ACC112 (cell line): ENCODE measurements around the gene LIMCH1.

Experiments used
- H2AFZ ChIP-seq: fragments of 200-600 bp; sonication (generic); one replicate; pipeline ENCODE4 v1.6.0; 2017; ENCODE audit warnings: antibody characterized with exemption, low read length; ENCODE audit not compliant: unreplicated experiment
- H3K27ac ChIP-seq: fragments of 200-600 bp; sonication (generic); 2 replicates; pipeline ENCODE4 v1.5.1; 2014; ENCODE audit warnings: low read depth, mild to moderate bottlenecking, antibody characterized with exemption, low read length, moderate library complexity
- H3K27me3 ChIP-seq: fragments of 200-600 bp; sonication (generic); 2 replicates; pipeline ENCODE4 v1.6.1; 2014; ENCODE audit warnings: mild to moderate bottlenecking, antibody characterized with exemption, low read length, moderate library complexity, mixed read lengths; ENCODE audit not compliant: insufficient read depth
- H3K36me3 ChIP-seq: fragments of 200-600 bp; sonication (generic); 2 replicates; pipeline ENCODE4 v1.6.1; 2016; ENCODE audit warnings: mild to moderate bottlenecking, antibody characterized with exemption, low read length, moderate library complexity, mixed read lengths; ENCODE audit not compliant: insufficient read depth
- H3K4me1 ChIP-seq: fragments of 200-600 bp; sonication (generic); one replicate; pipeline ENCODE4 v1.6.1; 2016; ENCODE audit warnings: low read length, mixed read lengths; ENCODE audit not compliant: insufficient read depth, unreplicated experiment, control insufficient read depth
- H3K4me3 ChIP-seq: fragments of 200-600 bp; sonication (generic); 2 replicates; pipeline ENCODE4 v1.5.1; 2014; ENCODE audit warnings: mild to moderate bottlenecking, low read depth, low read length
- H3K79me2 ChIP-seq: fragments of 200-600 bp; sonication (generic); one replicate; pipeline ENCODE4 v1.6.0; 2016; ENCODE audit warnings: low read length; ENCODE audit not compliant: control insufficient read depth, unreplicated experiment, insufficient read depth

The LIMCH1 gene

DNA sequence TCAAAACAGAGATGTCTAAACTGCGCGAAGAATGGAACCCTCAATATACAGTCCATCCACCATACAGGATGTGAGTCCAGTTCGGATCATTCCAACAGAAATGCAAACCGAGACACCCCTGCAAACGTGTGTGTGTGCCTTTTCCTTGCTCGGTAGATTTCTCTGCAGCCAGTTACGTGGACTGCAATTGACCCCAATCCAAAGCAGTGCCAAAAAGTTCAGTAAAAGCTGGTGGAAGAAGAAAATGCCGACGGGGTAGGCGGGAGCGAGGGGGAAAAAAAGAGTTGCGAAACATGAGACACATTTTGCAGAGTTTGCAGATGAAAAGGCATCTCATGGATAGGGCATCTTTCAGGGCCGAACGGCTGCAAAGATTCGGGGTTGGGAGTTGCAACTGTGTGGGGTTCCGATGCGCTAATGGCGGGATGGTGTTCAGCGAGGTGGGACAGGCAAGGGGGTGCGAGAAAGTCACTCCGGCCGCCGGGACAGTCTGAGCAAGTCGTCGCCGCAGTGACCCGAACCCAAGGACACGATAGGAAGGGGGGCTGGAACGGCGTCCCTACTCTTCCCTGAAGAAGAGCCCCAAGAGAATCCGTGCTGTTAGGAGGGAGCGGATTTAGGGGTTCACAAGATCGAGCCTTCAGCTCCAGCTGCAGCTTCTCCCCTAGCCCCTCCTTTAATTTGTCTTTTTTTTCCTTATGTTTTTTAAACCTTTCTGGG is 206.8 kb downstream of the LIMCH1 start:
- no peak overlapping the region for H3K4me3 ChIP-seq
- H3K27me3 ChIP-seq = peaks cover 89% of the 10 kb centered on the region
- no peak overlapping the region for H2AFZ ChIP-seq
- no peaks in the 10 kb centered on the region for H3K36me3 ChIP-seq
- H3K27ac ChIP-seq = no peak overlapping the region
- no peaks in the 10 kb centered on the region for H3K4me1 ChIP-seq
- H3K79me2 ChIP-seq = no peaks in the 10 kb centered on the region

GRCh38 chr4:41745292-41746024 is 207.5 kb downstream of the LIMCH1 start:
- no peak overlapping the region for H3K27ac ChIP-seq
- H3K79me2 ChIP-seq = no peaks in the 10 kb centered on the region
- no peaks in the 10 kb centered on the region for H3K36me3 ChIP-seq
- no peak overlapping the region for H3K4me3 ChIP-seq
- peaks cover 89% of the 10 kb centered on the region for H3K27me3 ChIP-seq
- H2AFZ ChIP-seq = no peak overlapping the region
- H3K4me1 ChIP-seq = no peaks in the 10 kb centered on the region

GRCh38 chr4:41746025-41746439 is 208.1 kb downstream of the LIMCH1 start:
- H3K36me3 ChIP-seq = no peaks in the 10 kb centered on the region
- no peak overlapping the region for H2AFZ ChIP-seq
- H3K79me2 ChIP-seq = no peaks in the 10 kb centered on the region
- H3K4me1 ChIP-seq = no peaks in the 10 kb centered on the region
- no peak overlapping the region for H3K27ac ChIP-seq
- peaks cover 90% of the 10 kb centered on the region for H3K27me3 ChIP-seq
- H3K4me3 ChIP-seq = no peak overlapping the region

GRCh38 chr4:41746440-41747229 is 208.7 kb downstream of the LIMCH1 start:
- Histone ChIP-seq H2AFZ (no peak overlapping the region), H3K79me2 (no peaks in the 10 kb centered on the region), H3K27ac (no peak overlapping the region), H3K4me3 (no peak overlapping the region), H3K27me3 (peaks cover 91% of the 10 kb centered on the region), H3K36me3 (no peaks in the 10 kb centered on the region), H3K4me1 (no peaks in the 10 kb centered on the region)

GRCh38 chr4:41747230-41748055 is 209.5 kb downstream of the LIMCH1 start:
- H3K27me3 ChIP-seq = peaks cover 98% of the 10 kb centered on the region
- no peaks in the 10 kb centered on the region for H3K36me3 ChIP-seq
- no peak overlapping the region for H3K4me3 ChIP-seq
- no peaks in the 10 kb centered on the region for H3K79me2 ChIP-seq
- no peak overlapping the region for H2AFZ ChIP-seq
- no peaks in the 10 kb centered on the region for H3K4me1 ChIP-seq
- H3K27ac ChIP-seq = no peak overlapping the region

DNA sequence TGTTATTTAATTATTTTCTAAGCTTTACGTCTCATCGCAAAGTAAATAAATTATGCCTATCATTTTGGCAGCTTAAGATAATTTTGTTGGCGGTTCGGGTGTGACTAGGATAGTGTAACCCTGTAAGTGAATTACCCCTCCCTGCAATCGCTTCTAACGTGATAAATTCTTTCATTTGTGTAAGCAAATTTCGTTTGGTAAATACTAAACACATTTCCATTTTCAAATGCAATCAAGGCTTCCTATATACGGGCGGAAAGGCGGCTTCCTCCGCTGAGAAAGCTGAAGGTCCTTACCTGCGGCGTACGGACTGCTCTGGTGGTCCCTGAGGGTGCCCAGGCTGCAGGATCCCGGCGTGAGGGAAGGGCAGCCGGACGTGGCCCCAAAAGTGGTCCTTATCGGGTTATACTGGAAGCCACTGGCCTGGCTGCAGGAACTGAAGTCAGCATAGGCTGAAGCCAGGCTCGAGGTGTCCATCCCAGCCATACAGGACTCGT is 210.2 kb downstream of the LIMCH1 start:
- Histone ChIP-seq H3K27me3 (peaks cover 99% of the 10 kb centered on the region), H3K79me2 (no peaks in the 10 kb centered on the region), H2AFZ (no peak overlapping the region), H3K27ac (no peak overlapping the region), H3K36me3 (no peaks in the 10 kb centered on the region), H3K4me1 (no peaks in the 10 kb centered on the region), H3K4me3 (no peak overlapping the region)

DNA sequence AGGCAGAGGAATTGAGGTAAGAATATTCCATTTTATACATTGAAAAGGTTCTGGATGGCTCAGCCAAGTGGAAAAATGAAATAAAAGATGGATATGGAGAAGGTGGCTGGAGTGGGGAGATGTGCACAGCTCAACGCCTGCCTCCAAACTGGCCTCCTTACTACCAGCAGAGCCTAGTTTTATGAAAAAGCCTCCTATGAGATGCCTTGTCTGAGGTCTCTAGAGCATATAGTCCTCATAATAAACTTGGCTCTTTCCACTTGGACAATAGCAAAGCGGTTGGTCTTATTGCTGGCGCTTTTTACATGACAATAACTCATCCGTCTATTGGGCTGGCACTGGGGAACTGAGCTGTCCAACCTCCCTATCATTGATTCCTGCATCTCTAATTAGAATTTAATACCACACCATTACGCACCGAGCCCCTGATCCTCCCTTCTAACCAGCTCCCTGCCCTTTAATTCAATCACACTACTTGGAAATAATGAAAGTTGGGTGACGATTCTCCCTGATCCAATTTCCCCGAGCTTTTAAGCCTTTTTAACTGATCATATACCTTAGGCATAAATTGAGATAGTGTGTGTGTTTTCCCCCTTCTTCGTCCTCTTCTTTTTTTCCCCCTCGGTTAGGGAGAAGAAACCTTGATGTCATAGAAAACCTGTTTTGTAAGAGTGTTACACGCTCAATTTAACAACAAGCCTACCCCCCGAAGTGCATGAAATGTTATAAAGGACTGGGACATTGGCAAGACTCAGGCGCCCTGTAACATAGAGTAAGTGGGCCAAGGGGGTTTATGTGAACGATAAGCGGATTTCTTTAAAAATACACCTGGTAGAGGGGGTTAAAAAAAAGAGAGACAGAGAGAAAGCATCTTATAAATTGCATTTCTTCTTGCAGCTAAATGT is 210.9 kb downstream of the LIMCH1 start, which contains the start of gene PHOX2B:
TSS of gene PHOX2B (minus strand) at position 155 of the 905 bp plus-strand sequence. CDS start at position 40, 115 bp downstream.
- Histone ChIP-seq H3K79me2 (no peaks in the 10 kb centered on the region), H3K4me3 (no peak within 1 kb of the TSS), H3K36me3 (no peaks in the 10 kb centered on the region), H3K27ac (no peak within 1 kb of the TSS), H2AFZ (no peak within 1 kb of the TSS), H3K27me3 (peaks cover 99% of the 10 kb centered on the region), H3K4me1 (no peaks in the 10 kb centered on the region)

DNA sequence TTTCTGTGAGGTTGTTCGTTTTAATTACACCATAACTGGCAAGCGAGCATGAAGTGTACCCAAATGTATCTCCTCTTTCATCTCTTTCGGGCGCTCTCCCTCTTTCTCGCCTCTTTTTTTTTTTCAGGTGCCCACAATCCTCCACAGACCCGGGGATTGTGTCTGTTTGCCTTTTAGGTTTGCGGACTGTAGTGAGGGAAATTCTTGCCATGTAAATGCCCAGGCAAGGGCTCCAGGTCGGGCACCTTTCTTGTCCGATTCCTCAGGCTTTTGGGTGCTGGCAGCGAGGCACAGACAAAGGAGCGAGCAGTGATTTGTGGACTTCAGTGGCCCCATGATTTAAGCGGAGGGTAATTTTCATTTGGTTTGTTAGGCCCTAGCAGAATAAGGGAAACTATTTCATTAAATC is 211.7 kb downstream of the LIMCH1 start:
- Histone ChIP-seq H3K36me3 (no peaks in the 10 kb centered on the region), H3K4me3 (no peak overlapping the region), H3K4me1 (no peaks in the 10 kb centered on the region), H3K79me2 (no peaks in the 10 kb centered on the region), H2AFZ (no peak overlapping the region), H3K27me3 (peaks cover 99% of the 10 kb centered on the region), H3K27ac (no peak overlapping the region)
